Measurements from ENCODE around the gene ZNF568.

- TF ChIP-seq, protein P1, sequence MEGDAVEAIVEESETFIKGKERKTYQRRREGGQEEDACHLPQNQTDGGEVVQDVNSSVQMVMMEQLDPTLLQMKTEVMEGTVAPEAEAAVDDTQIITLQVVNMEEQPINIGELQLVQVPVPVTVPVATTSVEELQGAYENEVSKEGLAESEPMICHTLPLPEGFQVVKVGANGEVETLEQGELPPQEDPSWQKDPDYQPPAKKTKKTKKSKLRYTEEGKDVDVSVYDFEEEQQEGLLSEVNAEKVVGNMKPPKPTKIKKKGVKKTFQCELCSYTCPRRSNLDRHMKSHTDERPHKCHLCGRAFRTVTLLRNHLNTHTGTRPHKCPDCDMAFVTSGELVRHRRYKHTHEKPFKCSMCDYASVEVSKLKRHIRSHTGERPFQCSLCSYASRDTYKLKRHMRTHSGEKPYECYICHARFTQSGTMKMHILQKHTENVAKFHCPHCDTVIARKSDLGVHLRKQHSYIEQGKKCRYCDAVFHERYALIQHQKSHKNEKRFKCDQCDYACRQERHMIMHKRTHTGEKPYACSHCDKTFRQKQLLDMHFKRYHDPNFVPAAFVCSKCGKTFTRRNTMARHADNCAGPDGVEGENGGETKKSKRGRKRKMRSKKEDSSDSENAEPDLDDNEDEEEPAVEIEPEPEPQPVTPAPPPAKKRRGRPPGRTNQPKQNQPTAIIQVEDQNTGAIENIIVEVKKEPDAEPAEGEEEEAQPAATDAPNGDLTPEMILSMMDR (IDR thresholded peaks at IDR 0.05; ENCODE audit: low read depth, low read length), result no peak
- no peak for TF ChIP-seq EZH2phosphoT487 (IDR thresholded peaks at IDR 0.05; ENCODE audit: low read depth)
Measured at GRCh38 chr19:36997843-36998235, 81.7 kb downstream of the ZNF568 start.

Data from OCI-LY3 (cell line).